Endodermal cell (in vitro differentiated cells): ENCODE data around the gene PARP8. TPM values are rescaled to one million over a fixed set of nuclear protein-coding genes. Genes with fewer than 3 reads are reported as not detected.

Experiments used
- DNase-seq: peaks from one replicate; pipeline ENCODE4 v3.0.0-alpha.2; 2017
- H3K27ac ChIP-seq: 2 replicates; pipeline ENCODE4 v1.5.1; 2013; ENCODE audit warnings: mild to moderate bottlenecking, low read depth, low read length, moderate library complexity
- H3K27me3 ChIP-seq: 2 replicates; pipeline ENCODE4 v1.6.1; 2013; ENCODE audit warnings: mild to moderate bottlenecking, low read length, moderate library complexity; ENCODE audit not compliant: insufficient read depth, control insufficient read depth, poor library complexity, severe bottlenecking
- H3K36me3 ChIP-seq: 2 replicates; pipeline ENCODE4 v1.7.0; 2013; ENCODE audit warnings: mild to moderate bottlenecking, low read length, moderate library complexity; ENCODE audit not compliant: control insufficient read depth, insufficient read depth
- H3K4me1 ChIP-seq: one replicate; pipeline ENCODE4 v1.7.0; 2013; ENCODE audit warnings: low read length; ENCODE audit not compliant: control insufficient read depth, insufficient read depth
- H3K4me3 ChIP-seq: 2 replicates; pipeline ENCODE4 v1.5.1; 2013; ENCODE audit warnings: mild to moderate bottlenecking, low read length, moderate library complexity
- H3K9ac ChIP-seq: 2 replicates; pipeline ENCODE4 v1.6.1; 2013; ENCODE audit warnings: mild to moderate bottlenecking, low read length, moderate library complexity; ENCODE audit not compliant: poor library complexity, severe bottlenecking; ENCODE audit errors: extremely low read depth
- H3K9me3 ChIP-seq: 2 replicates; pipeline ENCODE4 v1.6.1; 2013; ENCODE audit warnings: mild to moderate bottlenecking, low read length, moderate library complexity; ENCODE audit not compliant: control insufficient read depth
- H3K27ac Mint-ChIP-seq: 2 replicates; pipeline ENCODE4 v1.8.0; 2020; ENCODE audit warnings: mixed read lengths
- H3K27me3 Mint-ChIP-seq: 2 replicates; pipeline ENCODE4 v1.8.0; 2021; ENCODE audit warnings: mild to moderate bottlenecking, mixed read lengths; ENCODE audit not compliant: insufficient read depth
- H3K36me3 Mint-ChIP-seq: 2 replicates; pipeline ENCODE4 v1.8.0; 2020; ENCODE audit warnings: low read depth, mixed read lengths
- H3K4me1 Mint-ChIP-seq: 2 replicates; pipeline ENCODE4 v1.8.0; 2020; ENCODE audit warnings: mixed read lengths
- H3K4me3 Mint-ChIP-seq: 2 replicates; pipeline ENCODE4 v1.8.0; 2020; ENCODE audit warnings: mild to moderate bottlenecking, moderate library complexity, mixed read lengths
- H3K9me3 Mint-ChIP-seq: 2 replicates; pipeline ENCODE4 v1.8.0; 2020; ENCODE audit warnings: mild to moderate bottlenecking, mixed read lengths
- CTCF ChIP-seq: fragments of 200-600 bp; sonication (generic); conservative IDR thresholded peaks from 2 replicates; pipeline ENCODE4 v1.5.0; 2021; ENCODE audit warnings: antibody characterized with exemption, mild to moderate bottlenecking
- WGBS, 2 experiments: methylation state at CpG; one replicate each; pipeline versions ENCODE4 v1.1.5 to v1.1.7; 2013; ENCODE audit warnings: missing lambda C conversion rate in 2 of 2, mixed read lengths in 1 of 2; ENCODE audit not compliant: insufficient coverage in 1 of 2, insufficient read length in 1 of 2; 5-methylcytosine and 5-hydroxymethylcytosine counted together
- total RNA-seq, 2 donors: library from RNA; stranded (reverse); fragmentation: NEBNext Ultra II Directional in 1 of 2; extraction: Animal tissue kit (Norgen Biotek cat#: 25700) in 1 of 2; gene quantifications; 2 replicates in 1 of 2; 3 replicates in 1 of 2; pipeline ENCODE4 v1.2.1, GENCODE V29; 2021

The PARP8 gene
- total RNA-seq, 2 donors from 2014 or later: 18.7 to 19.4 TPM

GRCh38 chr5:50887889-50888633 lies 221.6 kb downstream of the PARP8 start:
- Mint-ChIP-seq H3K36me3 (no peaks in the 10 kb centered on the region), H3K27me3 (no peaks in the 10 kb centered on the region), H3K27ac (no peak overlapping the region), H3K4me3 (no peak overlapping the region), H3K4me1 (peaks cover 10% of the 10 kb centered on the region), H3K9me3 (no peaks in the 10 kb centered on the region)
- TF ChIP-seq CTCF: no peak
- Histone ChIP-seq H3K27me3 (no peaks in the 10 kb centered on the region), H3K9me3 (peaks cover 6% of the 10 kb centered on the region), H3K4me3 (no peak overlapping the region), H3K27ac (no peak overlapping the region), H3K4me1 (no peaks in the 10 kb centered on the region), H3K36me3 (no peaks in the 10 kb centered on the region), H3K9ac (no peak overlapping the region)
- no peak for DNase-seq
- WGBS, 2 experiments: 91 to 95% methylated on average over 3 of the region's 3 CpGs

GRCh38 chr5:50888751-50889150 lies 222.3 kb downstream of the PARP8 start:
- Mint-ChIP-seq H3K9me3 (no peaks in the 10 kb centered on the region), H3K27ac (no peak overlapping the region), H3K36me3 (no peaks in the 10 kb centered on the region), H3K4me1 (peaks cover 10% of the 10 kb centered on the region), H3K27me3 (no peaks in the 10 kb centered on the region), H3K4me3 (no peak overlapping the region)
- no peaks in the 10 kb centered on the region for H3K4me1 ChIP-seq
- no peaks in the 10 kb centered on the region for H3K36me3 ChIP-seq
- H3K9me3 ChIP-seq: peaks cover 6% of the 10 kb centered on the region
- DNase-seq: no peak
- 96% methylated on average over 1 of the region's 1 CpG; no CpG with 5 or more reads in 1 of the 2 experiments for WGBS, 2 experiments
- H3K9ac ChIP-seq: no peak overlapping the region
- no peak for TF ChIP-seq CTCF
- H3K4me3 ChIP-seq: no peak overlapping the region
- H3K27me3 ChIP-seq: no peaks in the 10 kb centered on the region
- no peak overlapping the region for H3K27ac ChIP-seq

GRCh38 chr5:50889790-50890189 lies 223.4 kb downstream of the PARP8 start:
- no peak overlapping the region for H3K27ac ChIP-seq
- DNase-seq: no peak
- H3K9ac ChIP-seq: no peak overlapping the region
- Mint-ChIP-seq H3K27me3 (no peaks in the 10 kb centered on the region), H3K27ac (no peak overlapping the region), H3K4me3 (no peak overlapping the region), H3K4me1 (peaks cover 10% of the 10 kb centered on the region), H3K36me3 (no peaks in the 10 kb centered on the region), H3K9me3 (no peaks in the 10 kb centered on the region)
- 91 to 100% methylated on average over 2 of the region's 2 CpGs for WGBS, 2 experiments
- no peaks in the 10 kb centered on the region for H3K27me3 ChIP-seq
- no peak overlapping the region for H3K4me3 ChIP-seq
- no peaks in the 10 kb centered on the region for H3K36me3 ChIP-seq
- no peak for TF ChIP-seq CTCF
- H3K9me3 ChIP-seq: peaks cover 6% of the 10 kb centered on the region
- H3K4me1 ChIP-seq: no peaks in the 10 kb centered on the region

Other genes with a start within 250 kb of the PARP8 start
- gene EMB, start 225.3 kb upstream of the PARP8 start, total RNA-seq: 10 to 100 TPM; 46.1 to 57.0 TPM